Panc1 (cell line): ENCODE results near the gene EVL. TPM values are rescaled to one million over a fixed set of nuclear protein-coding genes. Genes with fewer than 3 reads are reported as not detected.
"Not testable (repeated sequence)": the region's sequence is repeated elsewhere in the genome, so short reads cannot be mapped to it uniquely, and the experiment has no call there.

Experiments used
- ATAC-seq: fragments of 200-7000 bp; cut with Tn5 transposase; 2 replicates; pipeline ENCODE4 v1.9.1; 2020; ENCODE audit warnings: mild to moderate bottlenecking, moderate library complexity
- BruUV-seq: library from RNA; stranded (reverse); fragments of 400-500 nt; replicated peaks from 2 replicates; lab custom pipeline; 2021; lab: Mats Ljungman, UMichigan
- CTCF ChIA-PET: fragments of 300-600 bp; sonication (Branson Sonifier 250); formaldehyde crosslinking; loops from one replicate; lab custom pipeline; 2022; ENCODE audit warnings: antibody characterized with exemption; lab: Charles Lee
- POLR2A ChIA-PET: fragments of 300-600 bp; sonication (Branson Sonifier 250); formaldehyde crosslinking; loops from one replicate; lab custom pipeline; 2022; ENCODE audit warnings: antibody characterized with exemption; lab: Charles Lee
- DNase-seq: peaks from one replicate; pipeline ENCODE4 v3.0.0-alpha.2; 2010; ENCODE audit warnings: low read depth, low spot score
- H3K27ac ChIP-seq: 2 replicates; pipeline ENCODE4 v1.5.1; 2011; ENCODE audit warnings: mild to moderate bottlenecking, low read length, inconsistent platforms
- H3K27me3 ChIP-seq: fragments of 200-500 bp; sonication (Bioruptor generic); 2 replicates; pipeline ENCODE4 v1.6.0; 2014; ENCODE audit warnings: low read length, inconsistent platforms; ENCODE audit not compliant: control insufficient read depth, insufficient read depth
- H3K36me3 ChIP-seq: fragments of 200-500 bp; sonication (Bioruptor generic); 2 replicates; pipeline ENCODE4 v1.5.1; 2014; ENCODE audit warnings: inconsistent platforms, mild to moderate bottlenecking, low read length, moderate library complexity; ENCODE audit not compliant: control insufficient read depth, insufficient read depth
- H3K4me1 ChIP-seq: 2 replicates; pipeline ENCODE4 v1.5.1; 2011; ENCODE audit warnings: inconsistent platforms, mild to moderate bottlenecking, low read length, moderate library complexity; ENCODE audit not compliant: control insufficient read depth, insufficient read depth
- H3K4me3 ChIP-seq, 2 experiments: 2 replicates each; pipeline ENCODE4 v1.5.1; 2011 to 2012; ENCODE audit warnings: low read depth in 2 of 2, low read length in 2 of 2, mild to moderate bottlenecking in 2 of 2, inconsistent platforms in 1 of 2, moderate library complexity in 1 of 2
- H3K9me3 ChIP-seq: fragments of 200-500 bp; sonication (Bioruptor generic); 2 replicates; pipeline ENCODE4 v1.5.1; 2014; ENCODE audit warnings: low read depth, mild to moderate bottlenecking, inconsistent platforms, low read length, moderate library complexity; ENCODE audit not compliant: control insufficient read depth, insufficient read depth
- CTCF ChIP-seq: fragments of 450-650 bp; IDR thresholded peaks from 2 replicates; pipeline ENCODE4 v1.5.1; 2017; ENCODE audit warnings: mild to moderate bottlenecking
- POLR2AphosphoS5 ChIP-seq: IDR thresholded peaks from 2 replicates; pipeline ENCODE4 v1.6.1; 2012; ENCODE audit warnings: mild to moderate bottlenecking, low read depth, low read length, moderate library complexity
- REST ChIP-seq, 2 experiments: IDR thresholded peaks; 2 replicates each; pipeline ENCODE4 v1.6.1; 2011 to 2012; ENCODE audit warnings: low read depth in 2 of 2, control low read depth in 1 of 2, low read length in 1 of 2, mild to moderate bottlenecking in 1 of 2, moderate library complexity in 1 of 2; ENCODE audit not compliant: insufficient read depth in 1 of 2
- SIN3A ChIP-seq: IDR thresholded peaks from 2 replicates; pipeline ENCODE4 v1.6.1; 2012; ENCODE audit warnings: low read depth, mild to moderate bottlenecking, low read length, moderate library complexity, borderline replicate concordance; ENCODE audit not compliant: insufficient read depth
- TCF7L2 ChIP-seq: IDR thresholded peaks from 2 replicates; pipeline ENCODE4 v1.6.1; 2011; ENCODE audit warnings: mild to moderate bottlenecking, low read depth, low read length, inconsistent platforms
- in situ Hi-C: cut with HindIII; loops from 2 replicates; pipeline ENCODE4 v1.10.0; 2016; ENCODE audit warnings: low sequenced_read_pairs, low pct_unique_long_range_greater_than_20kb
- intact Hi-C: fragments of 100-400 bp; cut with micrococcal nuclease; formaldehyde crosslinking; loops from one replicate; pipeline ENCODE4 v1.10.0; 2022; ENCODE audit not compliant: unreplicated experiment
- total RNA-seq: library from RNA; stranded (reverse); gene quantifications from one replicate; pipeline ENCODE4 v1.2.1, GENCODE V29; 2021; ENCODE audit not compliant: unreplicated experiment

EVL gene
- total RNA-seq, 1 experiment from 2014 or later, result 38.3 TPM

GRCh38 chr14:100178691-100179090, 113.5 kb downstream of the EVL start:
- ChIA-PET CTCF (no interaction called here), POLR2A (no interaction called here)
- no peaks in the 10 kb centered on the region for H3K4me1 ChIP-seq
- no peaks in the 10 kb centered on the region for H3K36me3 ChIP-seq
- no TSS peak for BruUV-seq
- TF ChIP-seq SIN3A, result no peak
- no peak for TF ChIP-seq POLR2AphosphoS5
- no peak for TF ChIP-seq TCF7L2
- TF ChIP-seq CTCF, result no peak
- no peak for TF ChIP-seq REST (IDR thresholded peaks at IDR 0.05; ENCODE audit: insufficient read depth in 1 of 2, low read depth in 2 of 2, low read length in 1 of 2)
- H3K27ac ChIP-seq, result no peak overlapping the region
- no peaks in the 10 kb centered on the region for H3K9me3 ChIP-seq
- in situ Hi-C loops, result no loop called here
- ATAC-seq, result no peak
- DNase-seq, result no peak
- no peak overlapping the region for H3K4me3 ChIP-seq
- H3K27me3 ChIP-seq, result no peaks in the 10 kb centered on the region
- intact Hi-C loops, result no loop called here

GRCh38 chr14:100180671-100181070, 115.4 kb downstream of the EVL start:
- H3K27ac ChIP-seq, intact Hi-C loops, H3K9me3 ChIP-seq, H3K4me1 ChIP-seq, H3K36me3 ChIP-seq, POLR2A ChIA-PET, DNase-seq, ATAC-seq, CTCF ChIA-PET, BruUV-seq, H3K4me3 ChIP-seq, H3K27me3 ChIP-seq, in situ Hi-C loops: not testable (repeated sequence)

- ATAC-seq, DNase-seq, BruUV-seq, H3K27ac ChIP-seq, intact Hi-C loops, POLR2A ChIA-PET, H3K4me1 ChIP-seq, H3K36me3 ChIP-seq, in situ Hi-C loops, H3K4me3 ChIP-seq, H3K27me3 ChIP-seq, CTCF ChIA-PET, H3K9me3 ChIP-seq: not testable (repeated sequence)
Observed at GRCh38 chr14:100181876-100182551, 116.8 kb downstream of the EVL start.
